Prostate gland (tissue), 2 donors: Measurements from ENCODE around the gene M1AP. TPM values are rescaled to one million over a fixed set of nuclear protein-coding genes. Genes with fewer than 3 reads are reported as not detected.

Source experiments
- DNase-seq: peaks from one replicate; pipeline ENCODE4 v3.0.0-alpha.2; 2019; ENCODE audit warnings: low spot score
- H3K27ac ChIP-seq, 2 donors: fragments of 200-600 bp; sonication (generic); 2 replicates each; pipeline ENCODE4 v1.5.1; 2017 to 2019
- H3K27me3 ChIP-seq: fragments of 200-600 bp; sonication (generic); replicated peaks from 2 replicates; pipeline ENCODE4 v1.5.1; 2019; ENCODE audit not compliant: insufficient read depth
- H3K36me3 ChIP-seq, 2 donors: fragments of 200-600 bp; sonication (generic); 1 replicate in 1 of 2; 2 replicates in 1 of 2; pipeline versions ENCODE4 v1.5.1 to v1.8.1; 2017 to 2019
- H3K4me1 ChIP-seq: fragments of 200-600 bp; sonication (generic); replicated peaks from 2 replicates; pipeline ENCODE4 v1.5.1; 2019
- H3K4me3 ChIP-seq, 2 donors: fragments of 200-600 bp; sonication (generic); 2 replicates each; pipeline ENCODE4 v1.5.1; 2017 to 2019
- H3K9me3 ChIP-seq: fragments of 200-600 bp; sonication (generic); 2 replicates; pipeline ENCODE4 v1.5.1; 2017
- POLR2A ChIP-seq: fragments of 450-650 bp; IDR thresholded peaks from one replicate; pipeline ENCODE4 v1.6.1; 2016; ENCODE audit warnings: antibody characterized with exemption, mild to moderate bottlenecking
- POLR2AphosphoS5 ChIP-seq: sonication (generic); formaldehyde crosslinking; IDR thresholded peaks from one replicate; pipeline ENCODE4 v1.6.1; 2017; ENCODE audit warnings: antibody characterized with exemption
- WGBS: methylation state at CpG from one replicate; pipeline ENCODE4 v1.1.5; 2018; 5-methylcytosine and 5-hydroxymethylcytosine counted together
- intact Hi-C: fragments of 100-400 bp; cut with DNase I; formaldehyde crosslinking; loops from one replicate; pipeline ENCODE4 v1.14.2; 2022
- total RNA-seq, 2 donors: library from RNA; depleted of rRNA; stranded (reverse); fragments of >200 nt; gene quantifications; one replicate each; pipeline ENCODE4 v1.1.0, GENCODE V29; 2016
- TF ChIP-seq, protein P1 (sequence below), 4 experiments: fragments of 200-600 bp in 2 of 4; fragments of 450-650 bp in 2 of 4; sonication (generic) in 2 of 4; IDR thresholded peaks; 1 replicate in 3 of 4; 2 replicates in 1 of 4; pipeline ENCODE4 v1.5.1; 2016 to 2019; ENCODE audit warnings: antibody characterized with exemption in 4 of 4, mild to moderate bottlenecking in 2 of 4, moderate library complexity in 2 of 4

The M1AP gene
- total RNA-seq, 2 donors from 2014 or later, result 0.18 to 10.9 TPM

- no peak for DNase-seq
- H3K4me3 ChIP-seq, result no peak overlapping the region
- no peak overlapping the region for H3K27ac ChIP-seq
- intact Hi-C loops, result no loop called here
- no peaks in the 10 kb centered on the region for H3K27me3 ChIP-seq
- H3K36me3 ChIP-seq, result no peaks in the 10 kb centered on the region
- TF ChIP-seq POLR2AphosphoS5 (no peak), POLR2A (no peak)
- TF ChIP-seq, protein P1, sequence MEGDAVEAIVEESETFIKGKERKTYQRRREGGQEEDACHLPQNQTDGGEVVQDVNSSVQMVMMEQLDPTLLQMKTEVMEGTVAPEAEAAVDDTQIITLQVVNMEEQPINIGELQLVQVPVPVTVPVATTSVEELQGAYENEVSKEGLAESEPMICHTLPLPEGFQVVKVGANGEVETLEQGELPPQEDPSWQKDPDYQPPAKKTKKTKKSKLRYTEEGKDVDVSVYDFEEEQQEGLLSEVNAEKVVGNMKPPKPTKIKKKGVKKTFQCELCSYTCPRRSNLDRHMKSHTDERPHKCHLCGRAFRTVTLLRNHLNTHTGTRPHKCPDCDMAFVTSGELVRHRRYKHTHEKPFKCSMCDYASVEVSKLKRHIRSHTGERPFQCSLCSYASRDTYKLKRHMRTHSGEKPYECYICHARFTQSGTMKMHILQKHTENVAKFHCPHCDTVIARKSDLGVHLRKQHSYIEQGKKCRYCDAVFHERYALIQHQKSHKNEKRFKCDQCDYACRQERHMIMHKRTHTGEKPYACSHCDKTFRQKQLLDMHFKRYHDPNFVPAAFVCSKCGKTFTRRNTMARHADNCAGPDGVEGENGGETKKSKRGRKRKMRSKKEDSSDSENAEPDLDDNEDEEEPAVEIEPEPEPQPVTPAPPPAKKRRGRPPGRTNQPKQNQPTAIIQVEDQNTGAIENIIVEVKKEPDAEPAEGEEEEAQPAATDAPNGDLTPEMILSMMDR (IDR thresholded peaks at IDR 0.05), result no peak
- H3K4me1 ChIP-seq, result no peaks in the 10 kb centered on the region
- H3K9me3 ChIP-seq, result no peaks in the 10 kb centered on the region
Measured at GRCh38 chr2:74551530-74551929, 96.6 kb downstream of the M1AP start.

- H3K9me3 ChIP-seq, result no peaks in the 10 kb centered on the region
- no peak for DNase-seq
- no peaks in the 10 kb centered on the region for H3K27me3 ChIP-seq
- H3K4me1 ChIP-seq, result no peaks in the 10 kb centered on the region
- no peak overlapping the region for H3K27ac ChIP-seq
- intact Hi-C loops, result no loop called here
- 93% methylated on average over 7 of the region's 7 CpGs for WGBS
- no peak overlapping the region for H3K4me3 ChIP-seq
- no peaks in the 10 kb centered on the region for H3K36me3 ChIP-seq
- no peak for TF ChIP-seq POLR2A
- no peak for TF ChIP-seq POLR2AphosphoS5
Measured at GRCh38 chr2:74550231-74550630, 97.9 kb downstream of the M1AP start.

DNA sequence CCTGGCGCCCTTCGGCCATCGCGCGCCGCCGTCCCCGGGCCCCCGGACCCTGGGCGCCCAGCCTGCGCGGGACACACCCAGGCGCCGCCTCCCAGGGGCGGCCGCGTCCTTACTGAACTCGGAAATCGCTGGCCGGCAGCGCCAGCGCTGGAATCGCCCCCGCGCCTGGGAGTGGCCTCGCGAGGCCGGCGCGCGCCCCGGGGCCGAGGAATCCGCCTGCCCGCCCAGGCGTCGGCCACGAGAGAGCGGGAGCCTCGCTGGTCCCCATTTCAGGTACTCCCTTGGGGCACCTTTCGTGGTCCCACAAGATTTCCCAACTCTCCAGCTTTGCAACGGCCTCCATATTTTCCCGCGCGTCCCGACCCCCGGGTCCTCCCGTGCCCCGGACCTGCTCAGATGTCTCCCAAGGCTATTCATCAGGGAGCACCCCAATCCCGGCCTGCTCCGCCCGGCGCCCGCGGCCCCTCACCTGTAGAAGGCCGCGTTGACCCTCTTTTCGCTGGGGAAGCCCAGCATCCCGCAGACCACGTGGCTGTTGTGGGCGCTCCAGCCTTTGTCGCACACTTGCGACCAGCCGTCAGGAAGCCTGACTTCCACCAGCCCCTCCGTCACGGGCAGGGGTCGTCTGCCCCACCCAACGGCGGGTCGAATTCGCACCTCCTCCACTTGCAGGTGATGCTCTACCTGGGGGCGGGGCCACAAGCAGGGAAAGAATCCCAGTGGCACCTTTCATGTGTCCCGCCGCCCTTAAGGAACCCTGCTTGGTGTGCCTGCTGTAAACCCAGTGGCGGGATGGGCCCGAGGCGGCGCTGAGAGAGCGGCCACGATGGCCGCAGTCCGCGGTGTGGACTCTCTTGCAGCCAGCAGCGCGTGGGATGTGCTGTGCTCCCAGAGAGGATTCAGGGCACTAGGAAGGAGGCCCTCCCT lies 99.0 kb downstream of the M1AP start:
- 8% methylated on average over 46 of the region's 85 CpGs for WGBS
- H3K27ac ChIP-seq, result peak overlapping the region; percentile 20 to 49
- peak overlapping the region; percentile 40 to 44 for H3K4me3 ChIP-seq
- TF ChIP-seq POLR2AphosphoS5, result no peak
- TF ChIP-seq POLR2A, result peak; percentile 28
- DNase-seq, result peak; percentile 32
- no peaks in the 10 kb centered on the region for H3K9me3 ChIP-seq
- no peaks in the 10 kb centered on the region for H3K27me3 ChIP-seq
- H3K4me1 ChIP-seq, result no peaks in the 10 kb centered on the region
- intact Hi-C loops, result no loop called here
- no peaks in the 10 kb centered on the region for H3K36me3 ChIP-seq

DNA sequence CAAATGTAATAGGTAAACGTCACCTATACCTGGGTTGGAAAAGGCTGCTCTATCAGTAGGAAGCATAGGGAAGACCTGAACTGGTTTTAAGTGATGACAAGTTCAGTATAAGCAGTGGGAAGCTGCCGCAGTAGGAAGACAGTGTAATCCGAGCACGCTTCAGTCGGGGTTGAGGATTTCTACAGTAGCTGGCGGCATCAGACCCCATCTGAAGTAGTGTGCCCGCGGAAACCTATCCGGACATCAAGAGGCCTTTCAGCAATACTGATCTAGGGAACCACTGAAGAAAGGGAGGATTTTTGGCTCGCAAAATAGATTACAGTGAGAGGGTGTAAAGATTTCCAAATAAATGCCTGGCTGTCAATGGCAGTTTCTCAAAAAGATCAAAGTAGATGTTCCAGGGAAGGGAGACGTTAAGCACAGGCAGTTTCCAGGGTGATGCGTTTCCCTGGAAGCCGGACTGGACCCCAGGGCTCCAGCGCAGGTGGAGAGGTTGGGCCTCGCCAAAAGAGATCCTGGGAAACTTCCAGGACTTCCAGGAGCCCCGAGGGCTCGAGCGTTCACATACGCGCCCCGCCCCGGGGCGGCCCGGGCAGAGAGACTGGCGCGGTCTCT lies 99.7 kb downstream of the M1AP start:
- no peak for DNase-seq
- no peaks in the 10 kb centered on the region for H3K36me3 ChIP-seq
- H3K4me3 ChIP-seq, result peak overlapping the region; percentile 40 to 44
- H3K9me3 ChIP-seq, result no peaks in the 10 kb centered on the region
- no peak for TF ChIP-seq POLR2AphosphoS5
- TF ChIP-seq POLR2A, result no peak
- TF ChIP-seq, protein P1 (IDR thresholded peaks at IDR 0.05), result no peak
- WGBS, result 8% methylated on average over 26 of the region's 26 CpGs
- peak overlapping the region; percentile 20 to 49 for H3K27ac ChIP-seq
- intact Hi-C loops, result no loop called here
- no peaks in the 10 kb centered on the region for H3K4me1 ChIP-seq
- H3K27me3 ChIP-seq, result no peaks in the 10 kb centered on the region

DNA sequence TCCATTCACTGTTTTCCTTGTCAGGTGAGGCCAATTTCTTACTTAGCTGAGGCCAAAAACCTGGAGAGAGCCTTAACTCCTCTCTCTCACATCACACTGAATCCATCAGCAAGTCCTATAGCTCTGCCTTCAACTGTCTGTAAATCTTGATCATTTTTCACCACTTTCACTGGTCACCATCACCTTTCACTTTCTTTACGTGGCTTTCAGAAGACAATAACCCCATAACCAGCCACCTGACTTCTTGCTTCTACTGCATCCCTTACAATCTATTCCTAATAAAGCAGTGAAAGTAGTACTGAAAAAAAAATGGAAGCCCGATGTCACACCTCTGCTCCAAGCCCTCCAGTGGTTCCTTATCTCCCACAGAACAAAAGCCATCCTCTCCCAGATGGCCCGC lies 102.1 kb downstream of the M1AP start:
- WGBS, result 83% methylated on average over 3 of the region's 3 CpGs
- TF ChIP-seq POLR2A, result no peak
- no peak for TF ChIP-seq POLR2AphosphoS5
- TF ChIP-seq, protein P1 (IDR thresholded peaks at IDR 0.05), result no peak
- intact Hi-C loops, result no loop called here
- Histone ChIP-seq H3K9me3 (no peaks in the 10 kb centered on the region), H3K27me3 (no peaks in the 10 kb centered on the region), H3K36me3 (no peaks in the 10 kb centered on the region), H3K27ac (no peak overlapping the region), H3K4me3 (no peak overlapping the region), H3K4me1 (no peaks in the 10 kb centered on the region)
- no peak for DNase-seq
